Esophagus muscularis mucosa (tissue), 4 donors: ENCODE data around the gene AKT1. TPM values are rescaled to one million over a fixed set of nuclear protein-coding genes. Genes with fewer than 3 reads are reported as not detected.

ENCODE experiments used
- DNase-seq: peaks from one replicate; pipeline ENCODE4 v3.0.0-alpha.2; 2017; ENCODE audit errors: extremely low spot score
- H3K27ac ChIP-seq, 4 donors: fragments of 200-600 bp; sonication (generic); replicated peaks in 1 of 4; 1 replicate in 3 of 4; 2 replicates in 1 of 4; pipeline ENCODE4 v1.5.1; 2016 to 2019; ENCODE audit warnings: mild to moderate bottlenecking in 1 of 4
- H3K27me3 ChIP-seq, 4 donors: fragments of 200-600 bp; sonication (generic); one replicate each; pipeline versions ENCODE4 v1.5.1 to v1.6.0; 2016 to 2019
- H3K36me3 ChIP-seq, 4 donors: fragments of 200-600 bp; sonication (generic); one replicate each; pipeline ENCODE4 v1.5.1; 2016 to 2019
- H3K4me1 ChIP-seq, 4 donors: fragments of 200-600 bp; sonication (generic); one replicate each; pipeline ENCODE4 v1.5.1; 2016 to 2019
- H3K4me3 ChIP-seq, 4 donors: fragments of 200-600 bp; sonication (generic); 1 replicate in 2 of 4; 2 replicates in 2 of 4; pipeline ENCODE4 v1.5.1; 2016 to 2019; ENCODE audit warnings: mild to moderate bottlenecking in 4 of 4, moderate library complexity in 1 of 4
- H3K9me3 ChIP-seq, 4 donors: fragments of 200-600 bp; sonication (generic); 1 replicate in 3 of 4; 2 replicates in 1 of 4; pipeline ENCODE4 v1.5.1; 2016 to 2019
- CTCF ChIP-seq, 3 experiments: fragments of 200-600 bp in 2 of 3; fragments of 450-650 bp in 1 of 3; sonication (generic) in 2 of 3; IDR thresholded peaks; one replicate each; pipeline ENCODE4 v1.5.1; 2017 to 2019; ENCODE audit warnings: antibody characterized with exemption in 3 of 3, mild to moderate bottlenecking in 2 of 3, moderate library complexity in 1 of 3
- EP300 ChIP-seq: sonication (generic); formaldehyde crosslinking; IDR thresholded peaks from one replicate; pipeline ENCODE4 v1.6.1; 2017; ENCODE audit warnings: antibody characterized with exemption
- POLR2A ChIP-seq: fragments of 450-650 bp; IDR thresholded peaks from one replicate; pipeline ENCODE4 v1.6.1; 2017; ENCODE audit warnings: antibody characterized with exemption, moderate library complexity, mild to moderate bottlenecking, low read depth
- POLR2AphosphoS5 ChIP-seq, 2 donors: sonication (generic); formaldehyde crosslinking; IDR thresholded peaks; one replicate each; pipeline ENCODE4 v1.6.1; 2017; ENCODE audit warnings: antibody characterized with exemption in 2 of 2
- WGBS: methylation state at CpG from one replicate; pipeline ENCODE4 v1.1.5; 2018; 5-methylcytosine and 5-hydroxymethylcytosine counted together
- intact Hi-C: fragments of 100-400 bp; cut with DNase I; formaldehyde crosslinking; loops from one replicate; pipeline ENCODE4 v1.15.1; 2023
- total RNA-seq, 4 donors: library from RNA; depleted of rRNA; stranded (reverse); fragments of >200 nt; gene quantifications; one replicate each; pipeline versions ENCODE4 v1.1.0 to v1.2.1, GENCODE V29; 2016

The AKT1 gene
- total RNA-seq, 4 donors from 2014 or later = 162 to 267 (median 187) TPM

- intact Hi-C loops = no loop called here
- 28% methylated on average over 15 of the region's 55 CpGs for WGBS
- Histone ChIP-seq H3K27me3 (no peaks in the 10 kb centered on the region), H3K27ac (peak overlapping the region; percentile 84 to 97 (median 93)), H3K4me1 (peaks cover 58 to 87% (median 69%) of the 10 kb centered on the region in 4 donors), H3K36me3 (peaks cover 5 to 15% (median 13%) of the 10 kb centered on the region in 4 donors), H3K4me3 (peak overlapping the region; percentile 54 to 95 (median 60)), H3K9me3 (no peaks in the 10 kb centered on the region)
- TF ChIP-seq POLR2A = peak; percentile 59
- TF ChIP-seq CTCF (IDR thresholded peaks at IDR 0.05) = no peak
- no peak for TF ChIP-seq EP300
- peak; percentile 31 to 79 for TF ChIP-seq POLR2AphosphoS5 (IDR thresholded peaks at IDR 0.05)
- DNase-seq = no peak
Measured at GRCh38 chr14:104795781-104796686, 486 bp upstream of the AKT1 start.

- TF ChIP-seq POLR2A = no peak
- no peak for TF ChIP-seq EP300
- TF ChIP-seq CTCF (IDR thresholded peaks at IDR 0.05) = no peak
- TF ChIP-seq POLR2AphosphoS5 (IDR thresholded peaks at IDR 0.05) = no peak
- peak overlapping the region; percentile 84 to 95 (median 92) for H3K4me3 ChIP-seq
- DNase-seq = no peak
- peak overlapping the region; percentile 75 to 82 (median 78) for H3K27ac ChIP-seq
- no peaks in the 10 kb centered on the region for H3K27me3 ChIP-seq
- peaks cover 51 to 93% (median 68%) of the 10 kb centered on the region in 4 donors for H3K4me1 ChIP-seq
- intact Hi-C loops = no loop called here
- 1% methylated on average over 16 of the region's 16 CpGs for WGBS
- no peaks in the 10 kb centered on the region for H3K9me3 ChIP-seq
- H3K36me3 ChIP-seq = peaks cover 6 to 30% (median 27%) of the 10 kb centered on the region in 4 donors
Measured at GRCh38 chr14:104794631-104794992, 936 bp downstream of the AKT1 start.

- no peak for DNase-seq
- Histone ChIP-seq H3K4me1 (peaks cover 46 to 93% (median 68%) of the 10 kb centered on the region in 4 donors), H3K36me3 (peaks cover 6 to 35% (median 33%) of the 10 kb centered on the region in 4 donors), H3K4me3 (peak overlapping the region; percentile 84 to 95 (median 92)), H3K9me3 (no peaks in the 10 kb centered on the region), H3K27me3 (no peaks in the 10 kb centered on the region), H3K27ac (peak overlapping the region in 2 of 4 donors; percentile 76 to 82)
- 16% methylated on average over 5 of the region's 15 CpGs for whole genome bisulfite sequencing
- TF ChIP-seq CTCF (IDR thresholded peaks at IDR 0.05) (no peak), POLR2AphosphoS5 (IDR thresholded peaks at IDR 0.05) (no peak), EP300 (no peak), POLR2A (no peak)
- intact Hi-C loops = no loop called here
Measured at GRCh38 chr14:104794099-104794498, 1.4 kb downstream of the AKT1 start.

GRCh38 chr14:104793703-104793959 lies 1.9 kb downstream of the AKT1 start:
- Histone ChIP-seq H3K36me3 (peaks cover 6 to 40% (median 37%) of the 10 kb centered on the region in 4 donors), H3K9me3 (no peaks in the 10 kb centered on the region), H3K27ac (no peak overlapping the region), H3K27me3 (no peaks in the 10 kb centered on the region), H3K4me3 (peak overlapping the region; percentile 84 to 95 (median 92)), H3K4me1 (peaks cover 45 to 93% (median 71%) of the 10 kb centered on the region in 4 donors)
- WGBS = 86% methylated on average over 2 of the region's 2 CpGs
- TF ChIP-seq CTCF (IDR thresholded peaks at IDR 0.05) = no peak
- TF ChIP-seq POLR2AphosphoS5 (IDR thresholded peaks at IDR 0.05) = no peak
- no peak for DNase-seq
- intact Hi-C loops = no loop called here
